HEK293 (cell line): ENCODE data around the gene WDR35.

Experiments
- ZBTB7A ChIP-seq: fragments of 450-650 bp; formaldehyde crosslinking; IDR thresholded peaks from 2 replicates; pipeline ENCODE4 v1.5.1; 2016; ENCODE audit warnings: low read depth, missing biosample characterization, missing genetic modification characterization
- ZBTB8A ChIP-seq: fragments of 450-650 bp; formaldehyde crosslinking; IDR thresholded peaks from 2 replicates; pipeline ENCODE4 v1.5.1; 2016; ENCODE audit warnings: missing biosample characterization, missing genetic modification characterization
- ZEB2 ChIP-seq: fragments of 450-650 bp; formaldehyde crosslinking; IDR thresholded peaks from 2 replicates; pipeline ENCODE4 v1.5.1; 2016; ENCODE audit warnings: missing biosample characterization, missing genetic modification characterization
- ZNF133 ChIP-seq: fragments of 450-650 bp; formaldehyde crosslinking; IDR thresholded peaks from 2 replicates; pipeline ENCODE4 v1.5.1; 2016; ENCODE audit warnings: missing biosample characterization, missing genetic modification characterization
- ZNF138 ChIP-seq: fragments of 450-650 bp; formaldehyde crosslinking; IDR thresholded peaks from 2 replicates; pipeline ENCODE4 v1.5.1; 2016; ENCODE audit warnings: missing biosample characterization, missing genetic modification characterization, borderline replicate concordance
- ZNF274 ChIP-seq, 2 experiments: fragments of 200-500 bp in 1 of 2; fragments of 450-650 bp in 1 of 2; sonication (Bioruptor generic) in 1 of 2; formaldehyde crosslinking in 1 of 2; IDR thresholded peaks; 2 replicates each; pipeline versions ENCODE4 v1.5.1 to v1.6.1; 2014 to 2016; ENCODE audit warnings: borderline replicate concordance in 1 of 2, inconsistent platforms in 1 of 2, low read length in 1 of 2, missing biosample characterization in 1 of 2, missing genetic modification characterization in 1 of 2
- TF ChIP-seq, protein P1 (sequence below): fragments of 450-650 bp; formaldehyde crosslinking; IDR thresholded peaks from 2 replicates; pipeline ENCODE4 v1.5.1; 2016; ENCODE audit warnings: missing biosample characterization, missing genetic modification characterization
- TF ChIP-seq, protein P2 (sequence below): fragments of 450-650 bp; formaldehyde crosslinking; IDR thresholded peaks from 2 replicates; pipeline ENCODE4 v1.5.1; 2017; ENCODE audit warnings: missing biosample characterization, missing genetic modification characterization

- TF ChIP-seq, protein P1, sequence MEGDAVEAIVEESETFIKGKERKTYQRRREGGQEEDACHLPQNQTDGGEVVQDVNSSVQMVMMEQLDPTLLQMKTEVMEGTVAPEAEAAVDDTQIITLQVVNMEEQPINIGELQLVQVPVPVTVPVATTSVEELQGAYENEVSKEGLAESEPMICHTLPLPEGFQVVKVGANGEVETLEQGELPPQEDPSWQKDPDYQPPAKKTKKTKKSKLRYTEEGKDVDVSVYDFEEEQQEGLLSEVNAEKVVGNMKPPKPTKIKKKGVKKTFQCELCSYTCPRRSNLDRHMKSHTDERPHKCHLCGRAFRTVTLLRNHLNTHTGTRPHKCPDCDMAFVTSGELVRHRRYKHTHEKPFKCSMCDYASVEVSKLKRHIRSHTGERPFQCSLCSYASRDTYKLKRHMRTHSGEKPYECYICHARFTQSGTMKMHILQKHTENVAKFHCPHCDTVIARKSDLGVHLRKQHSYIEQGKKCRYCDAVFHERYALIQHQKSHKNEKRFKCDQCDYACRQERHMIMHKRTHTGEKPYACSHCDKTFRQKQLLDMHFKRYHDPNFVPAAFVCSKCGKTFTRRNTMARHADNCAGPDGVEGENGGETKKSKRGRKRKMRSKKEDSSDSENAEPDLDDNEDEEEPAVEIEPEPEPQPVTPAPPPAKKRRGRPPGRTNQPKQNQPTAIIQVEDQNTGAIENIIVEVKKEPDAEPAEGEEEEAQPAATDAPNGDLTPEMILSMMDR (tag by site-specific recombination) = no peak
- TF ChIP-seq ZNF138 (tag by site-specific recombination) (no peak), ZNF133 (tag by site-specific recombination) (no peak), ZBTB8A (tag by site-specific recombination) (no peak), ZNF274 (IDR thresholded peaks at IDR 0.05; ENCODE audit: low read length) (no peak), ZNF274 (tag by site-specific recombination; IDR thresholded peaks at IDR 0.05; ENCODE audit: borderline replicate concordance) (no peak), ZEB2 (tag by site-specific recombination) (no peak), ZBTB7A (tag by site-specific recombination) (no peak)
- TF ChIP-seq, protein P2, sequence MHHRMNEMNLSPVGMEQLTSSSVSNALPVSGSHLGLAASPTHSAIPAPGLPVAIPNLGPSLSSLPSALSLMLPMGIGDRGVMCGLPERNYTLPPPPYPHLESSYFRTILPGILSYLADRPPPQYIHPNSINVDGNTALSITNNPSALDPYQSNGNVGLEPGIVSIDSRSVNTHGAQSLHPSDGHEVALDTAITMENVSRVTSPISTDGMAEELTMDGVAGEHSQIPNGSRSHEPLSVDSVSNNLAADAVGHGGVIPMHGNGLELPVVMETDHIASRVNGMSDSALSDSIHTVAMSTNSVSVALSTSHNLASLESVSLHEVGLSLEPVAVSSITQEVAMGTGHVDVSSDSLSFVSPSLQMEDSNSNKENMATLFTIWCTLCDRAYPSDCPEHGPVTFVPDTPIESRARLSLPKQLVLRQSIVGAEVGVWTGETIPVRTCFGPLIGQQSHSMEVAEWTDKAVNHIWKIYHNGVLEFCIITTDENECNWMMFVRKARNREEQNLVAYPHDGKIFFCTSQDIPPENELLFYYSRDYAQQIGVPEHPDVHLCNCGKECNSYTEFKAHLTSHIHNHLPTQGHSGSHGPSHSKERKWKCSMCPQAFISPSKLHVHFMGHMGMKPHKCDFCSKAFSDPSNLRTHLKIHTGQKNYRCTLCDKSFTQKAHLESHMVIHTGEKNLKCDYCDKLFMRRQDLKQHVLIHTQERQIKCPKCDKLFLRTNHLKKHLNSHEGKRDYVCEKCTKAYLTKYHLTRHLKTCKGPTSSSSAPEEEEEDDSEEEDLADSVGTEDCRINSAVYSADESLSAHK (tag by site-specific recombination) = no peak
These were observed 73.4 kb downstream of the WDR35 start for GRCh38 chr2:19916385-19916950.
